GM18861 (cell line): ENCODE results near the gene ASCC1.

ENCODE experiments used
- ATAC-seq: cut with Tn5 transposase; IDR thresholded peaks from one replicate; pipeline ENCODE4 v1.9.1; 2021; ENCODE audit not compliant: unreplicated experiment

Gene ASCC1

DNA sequence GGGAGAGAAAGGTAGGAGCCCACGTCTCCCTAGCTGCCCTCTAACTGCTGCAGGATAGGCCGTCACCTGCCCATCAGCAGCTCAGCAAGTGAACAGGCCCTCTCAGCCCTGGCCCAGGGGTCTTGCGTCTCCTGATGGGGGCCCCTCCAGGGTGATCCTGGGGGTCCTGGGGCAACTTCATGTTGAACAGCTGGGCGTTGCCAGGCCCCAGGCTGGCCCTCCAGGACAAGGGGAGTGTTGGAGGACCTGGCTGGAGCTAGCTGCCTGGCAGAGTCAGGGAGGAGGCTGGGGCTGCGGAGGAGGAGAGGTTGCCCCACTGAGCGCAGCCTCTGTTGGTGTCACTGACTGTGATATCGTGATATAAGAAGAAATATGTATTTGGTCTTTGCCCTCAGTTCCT is 162.4 kb downstream of the ASCC1 start:
- no peak for ATAC-seq

DNA sequence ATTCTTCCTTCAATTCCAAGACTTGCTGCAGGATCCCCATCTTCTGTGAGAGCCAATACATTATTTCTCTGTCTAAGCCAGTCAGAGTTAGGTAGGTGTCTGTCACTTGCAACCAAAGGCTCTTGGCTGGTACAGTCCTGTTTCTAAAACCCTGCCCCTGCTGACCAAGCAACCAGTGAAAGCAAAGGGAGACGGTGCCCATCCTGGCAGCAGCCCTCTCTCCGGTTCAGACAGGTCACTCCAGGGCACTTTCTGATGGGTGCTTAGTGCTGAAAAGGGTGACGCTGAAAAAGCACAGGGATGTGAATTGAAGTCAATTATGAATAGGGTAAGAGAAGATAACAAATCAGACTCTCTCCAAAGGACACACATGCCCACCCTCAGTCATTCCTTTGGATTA is 165.2 kb downstream of the ASCC1 start:
- no peak for ATAC-seq

DNA sequence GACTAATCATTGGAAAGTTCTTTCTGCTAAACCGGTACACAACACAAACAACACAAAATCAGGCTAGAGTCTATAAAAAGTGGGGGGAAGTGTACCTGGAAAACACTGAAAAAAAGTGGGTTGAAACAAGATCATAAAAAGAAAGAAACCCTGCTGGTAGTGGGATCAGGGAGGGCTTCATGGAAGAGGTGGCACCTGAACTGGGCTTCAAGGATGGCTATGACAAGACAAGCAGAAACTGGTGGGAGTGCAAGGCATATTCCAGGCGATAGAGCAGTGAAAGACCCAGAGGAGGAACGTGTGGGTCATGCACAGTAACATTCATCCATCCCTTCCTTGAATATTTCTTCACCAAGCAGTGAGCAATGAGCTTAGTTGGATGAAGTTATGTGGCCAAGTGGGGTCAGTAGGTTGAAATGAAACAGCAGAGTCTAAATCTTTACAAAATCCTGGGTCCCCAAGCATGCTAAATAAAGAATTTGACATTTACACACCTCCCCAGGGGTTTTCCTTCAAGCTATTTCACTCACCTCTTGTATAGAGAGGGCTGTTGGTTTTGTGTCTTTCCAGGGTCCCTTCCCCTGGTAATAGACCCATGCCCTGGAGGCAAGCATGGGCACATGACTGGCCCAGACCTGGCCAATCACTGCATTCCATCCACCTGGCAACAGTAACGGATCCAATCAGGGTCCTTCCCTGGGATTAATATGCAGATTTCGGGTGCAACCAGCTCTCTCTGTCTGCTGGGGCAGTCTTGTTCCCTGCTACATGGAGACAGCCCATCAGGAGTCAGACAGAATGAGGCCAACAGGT is 165.9 kb downstream of the ASCC1 start:
- no peak for ATAC-seq

DNA sequence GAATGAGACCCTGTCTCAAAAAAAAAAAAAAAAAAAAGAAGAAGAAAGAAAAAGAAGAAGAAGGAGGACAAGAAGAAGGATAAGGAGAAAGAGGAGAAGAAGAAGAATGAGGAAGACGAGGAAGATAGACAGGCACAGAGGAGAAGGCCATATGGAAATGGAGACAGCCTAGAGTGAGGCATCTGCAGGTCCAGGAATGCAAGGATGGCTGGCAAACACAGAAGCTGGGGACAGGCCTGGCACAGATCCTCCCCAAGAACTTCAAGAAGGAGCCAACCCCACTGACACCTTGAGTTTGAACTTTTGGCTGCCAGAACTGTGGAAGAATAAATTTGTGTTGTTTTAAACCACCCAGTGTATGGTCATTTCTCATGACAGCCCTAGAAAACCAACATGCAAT is 166.6 kb downstream of the ASCC1 start:
- no peak for ATAC-seq

DNA sequence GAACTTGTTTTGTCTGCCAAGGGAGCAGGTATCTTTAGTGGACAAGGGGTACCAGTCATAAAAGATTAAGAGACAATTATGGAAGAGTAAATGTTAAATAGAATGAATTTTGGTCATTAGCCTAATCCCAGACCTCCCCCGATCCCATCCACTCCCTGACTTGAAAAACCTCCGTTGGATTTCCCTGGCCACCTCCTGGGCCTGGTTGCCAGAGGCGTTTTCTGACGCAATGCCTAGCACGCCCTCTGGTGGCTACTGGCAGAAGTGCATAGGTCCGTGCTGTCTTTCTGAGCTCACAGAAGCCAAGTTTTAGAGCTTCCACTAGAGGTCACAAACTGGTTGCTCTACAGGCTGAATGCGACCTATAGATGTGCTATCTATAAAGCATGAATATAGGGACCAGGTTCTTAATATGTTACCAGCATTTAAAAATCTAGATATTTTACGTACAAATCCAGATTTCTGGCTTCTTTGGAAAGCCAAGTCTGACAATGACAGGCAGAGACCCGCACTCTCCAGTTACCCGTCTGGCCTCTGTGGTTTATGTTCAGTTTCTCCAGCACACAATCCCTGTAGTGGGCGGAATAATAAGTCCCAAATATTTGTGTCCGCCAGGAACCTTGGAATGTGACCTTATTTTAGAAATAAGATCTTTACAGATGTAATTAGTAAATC is 167.5 kb downstream of the ASCC1 start:
- ATAC-seq = no peak
